Left kidney (tissue), 8 donors: ENCODE measurements around the gene RTP5. TPM values are rescaled to one million over a fixed set of nuclear protein-coding genes. Genes with fewer than 3 reads are reported as not detected.
"Not testable (repeated sequence)": the region's sequence is repeated elsewhere in the genome, so short reads cannot be mapped to it uniquely, and the experiment has no call there.

ENCODE experiments used
- DNase-seq: peaks from one replicate; pipeline ENCODE4 v3.0.0-alpha.2; 2013
- long read RNA-seq, 8 donors: transcript quantifications; one replicate each; lab custom pipeline, GENCODE V29; 2026
- polyA plus RNA-seq: library from polyadenylated mRNA; unstranded; fragments of 120-200 nt; gene quantifications from one replicate; pipeline ENCODE4 v1.2.1, GENCODE V29; 2013; ENCODE audit not compliant: insufficient read length

The RTP5 gene
- polyA plus RNA-seq, result not detected
- long read RNA-seq, donor 1, result 0 reads
- long read RNA-seq, donor 2, result 0 reads
- long read RNA-seq, donor 3, result 0 reads
- long read RNA-seq, donor 4, result 0 reads
- long read RNA-seq, donor 5, result 0 reads
- long read RNA-seq, donor 6, result 0 reads
- long read RNA-seq, donor 7, result 0 reads
- long read RNA-seq, donor 8, result 0 reads

DNA sequence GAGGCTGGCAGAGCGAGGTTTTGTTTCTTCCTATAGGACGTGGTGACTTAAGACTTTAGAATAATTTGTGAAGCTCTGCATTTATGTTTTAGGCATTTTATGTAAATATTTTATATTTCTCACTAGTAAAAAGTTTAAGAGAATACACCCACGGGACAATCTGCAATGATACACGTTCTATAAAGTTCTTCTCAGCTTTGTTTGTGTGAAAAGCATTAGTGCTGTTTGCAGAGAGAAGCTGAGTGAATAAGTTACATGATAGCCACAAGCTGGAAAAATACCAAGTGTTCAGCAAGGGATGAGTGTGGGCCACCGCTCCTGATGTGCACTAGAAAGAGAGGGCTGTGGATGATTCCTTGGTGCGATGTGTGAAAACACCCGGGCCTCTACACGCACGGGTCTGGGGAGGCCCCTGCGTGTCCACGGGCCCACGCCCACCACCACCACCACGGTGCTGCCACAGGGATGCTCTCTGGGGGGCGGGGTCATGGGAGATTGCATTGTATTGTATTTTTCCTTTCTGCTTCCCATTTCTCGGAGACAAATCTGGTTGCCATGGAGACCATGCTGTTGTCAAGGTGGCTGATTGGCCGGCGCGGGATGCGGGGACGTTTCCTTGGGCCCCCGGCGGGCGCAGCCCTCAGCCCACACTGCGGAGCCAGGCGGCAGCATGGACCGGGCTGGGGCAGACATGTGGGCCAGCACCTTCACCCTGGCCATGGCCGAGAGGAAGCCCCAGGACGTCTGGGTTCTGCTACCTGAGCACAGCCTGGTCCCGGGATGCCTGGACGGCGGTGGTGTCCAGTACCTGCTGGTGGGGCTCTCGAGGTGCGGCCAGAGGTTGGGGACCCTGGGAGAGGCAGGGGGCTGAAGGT lies at the start of gene RTP5:
TSS of gene RTP5 (plus strand) at position 643 of the 875 bp plus-strand sequence. CDS start at position 671, 28 bp downstream.
- DNase-seq, result no peak

DNA sequence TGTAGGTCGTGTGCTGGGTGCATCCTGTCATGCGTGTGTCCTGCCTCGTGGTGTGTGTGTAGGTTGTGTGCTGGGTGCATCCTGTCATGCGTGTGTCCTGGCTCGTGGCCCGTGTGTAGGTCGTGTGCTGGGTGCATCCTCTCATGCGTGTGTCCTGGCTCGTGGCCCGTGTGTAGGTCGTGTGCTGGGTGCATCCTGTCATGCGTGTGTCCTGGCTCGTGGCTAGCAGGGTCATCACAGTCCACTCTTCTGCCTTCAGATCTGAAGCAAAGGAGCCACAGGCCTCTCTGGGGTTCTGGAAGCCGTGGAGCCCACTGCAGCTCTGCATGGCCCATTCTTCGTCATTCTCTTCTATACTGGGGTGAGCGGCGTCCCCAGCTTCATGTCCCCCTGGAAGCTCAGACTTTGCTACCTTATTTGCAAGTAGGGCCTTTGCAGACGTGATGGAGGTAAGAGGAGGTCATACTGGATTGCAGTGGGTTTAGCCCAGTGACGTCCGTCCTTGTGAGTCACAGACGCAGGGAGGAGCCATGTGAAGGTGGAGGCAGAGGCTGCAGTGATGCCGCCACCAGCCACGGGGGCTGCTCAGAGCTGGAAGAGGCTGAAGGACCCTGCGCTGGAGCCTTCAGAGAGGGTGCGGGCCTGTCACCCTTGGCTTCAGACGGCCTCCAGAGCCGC lies 49.4 kb upstream of the RTP5 start:
- DNase-seq, result not testable (repeated sequence)

DNA sequence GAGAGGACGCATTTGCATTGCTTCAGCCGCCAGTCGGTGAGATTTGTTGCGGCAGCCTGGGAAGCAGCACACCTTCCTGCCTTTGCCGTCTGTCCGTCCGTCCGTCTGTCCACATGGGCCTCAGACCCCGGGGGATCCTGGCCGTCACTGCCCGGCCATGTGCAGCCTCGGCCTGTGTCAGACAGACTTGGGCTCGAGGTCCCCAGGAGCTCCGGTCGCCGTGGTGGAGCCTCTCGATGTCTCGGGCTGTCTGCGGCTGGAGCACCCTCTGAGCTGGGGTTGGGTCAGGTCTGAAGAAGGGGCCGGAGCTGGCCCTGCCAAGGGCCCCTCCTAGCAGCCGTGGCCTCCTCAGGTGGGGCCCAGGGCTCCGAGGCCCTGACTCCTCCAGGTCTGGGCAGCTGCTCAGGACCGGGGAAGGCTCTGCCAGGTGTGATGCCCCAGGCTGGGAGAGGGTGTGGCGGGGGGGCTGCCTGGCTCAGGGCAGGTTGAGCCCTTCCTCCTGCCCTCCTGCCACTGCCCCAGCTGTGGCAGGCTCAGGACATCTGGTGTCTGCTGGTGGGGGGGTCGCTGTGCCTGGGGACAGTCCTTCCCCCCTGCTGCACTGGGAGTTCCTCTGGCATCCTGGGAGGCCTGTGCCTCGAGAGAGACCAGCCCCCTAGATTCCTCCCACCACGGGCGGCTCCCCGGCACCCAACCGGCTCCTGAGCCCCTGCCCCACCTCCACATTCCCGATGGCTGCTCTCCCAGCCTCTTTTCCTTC lies 48.7 kb upstream of the RTP5 start:
- no peak for DNase-seq

DNA sequence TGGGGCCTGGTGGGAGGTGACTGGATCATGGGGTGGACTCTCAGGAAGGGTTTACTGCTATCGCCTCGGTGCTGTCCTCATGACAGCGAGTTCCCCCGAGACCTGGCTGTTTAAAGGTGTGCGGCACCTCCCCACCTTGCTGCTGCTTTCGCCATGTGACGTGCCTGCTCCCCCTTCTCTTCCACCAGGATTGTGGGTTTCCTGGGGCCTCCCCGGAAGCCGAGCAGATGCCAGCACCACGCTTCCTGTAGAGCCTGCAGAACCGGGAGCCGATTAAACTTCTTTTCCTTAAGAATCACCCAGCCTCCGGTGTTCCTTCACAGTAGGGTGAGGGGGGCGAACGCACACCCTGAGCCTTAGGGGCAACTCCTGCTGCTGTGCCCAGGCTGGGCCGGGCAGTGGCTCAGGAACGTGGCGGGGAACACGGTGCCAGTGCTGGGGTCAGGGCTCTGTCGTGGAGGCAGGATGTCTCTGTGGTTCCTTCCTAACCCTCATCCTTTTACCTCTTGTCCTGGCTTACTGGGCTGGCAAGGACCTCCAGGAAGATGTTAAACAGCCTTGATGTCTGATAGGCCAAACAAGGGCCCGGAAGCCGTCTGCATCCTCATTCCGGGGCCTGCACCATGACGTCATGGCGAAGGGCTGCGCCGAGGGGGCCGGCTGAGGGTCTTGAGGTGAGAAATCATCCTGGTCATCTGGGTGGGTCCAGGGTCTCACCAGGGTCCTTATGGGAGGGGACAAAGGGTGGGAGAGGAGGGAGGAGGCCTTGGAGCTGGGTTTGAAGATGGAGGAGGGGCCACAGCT lies 47.9 kb upstream of the RTP5 start:
- DNase-seq, result no peak

DNA sequence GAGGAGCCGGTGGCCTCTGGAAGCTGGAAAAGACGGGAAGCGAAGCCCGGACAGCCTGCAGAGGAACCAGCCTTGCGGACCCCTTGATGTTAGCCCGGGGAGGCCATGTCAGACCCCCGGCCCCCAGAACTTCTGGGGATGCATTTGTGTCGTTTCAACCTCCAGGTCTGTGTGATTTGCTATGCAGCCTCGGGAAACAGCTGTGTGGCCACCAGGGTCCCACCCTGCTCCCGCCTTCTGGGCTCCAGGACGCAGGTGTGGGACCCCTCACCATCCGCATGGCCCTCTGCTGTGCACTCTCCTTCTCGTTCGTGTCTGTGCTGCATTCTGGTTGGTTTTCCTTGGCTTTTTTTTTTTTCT lies 47.3 kb upstream of the RTP5 start:
- no peak for DNase-seq

DNA sequence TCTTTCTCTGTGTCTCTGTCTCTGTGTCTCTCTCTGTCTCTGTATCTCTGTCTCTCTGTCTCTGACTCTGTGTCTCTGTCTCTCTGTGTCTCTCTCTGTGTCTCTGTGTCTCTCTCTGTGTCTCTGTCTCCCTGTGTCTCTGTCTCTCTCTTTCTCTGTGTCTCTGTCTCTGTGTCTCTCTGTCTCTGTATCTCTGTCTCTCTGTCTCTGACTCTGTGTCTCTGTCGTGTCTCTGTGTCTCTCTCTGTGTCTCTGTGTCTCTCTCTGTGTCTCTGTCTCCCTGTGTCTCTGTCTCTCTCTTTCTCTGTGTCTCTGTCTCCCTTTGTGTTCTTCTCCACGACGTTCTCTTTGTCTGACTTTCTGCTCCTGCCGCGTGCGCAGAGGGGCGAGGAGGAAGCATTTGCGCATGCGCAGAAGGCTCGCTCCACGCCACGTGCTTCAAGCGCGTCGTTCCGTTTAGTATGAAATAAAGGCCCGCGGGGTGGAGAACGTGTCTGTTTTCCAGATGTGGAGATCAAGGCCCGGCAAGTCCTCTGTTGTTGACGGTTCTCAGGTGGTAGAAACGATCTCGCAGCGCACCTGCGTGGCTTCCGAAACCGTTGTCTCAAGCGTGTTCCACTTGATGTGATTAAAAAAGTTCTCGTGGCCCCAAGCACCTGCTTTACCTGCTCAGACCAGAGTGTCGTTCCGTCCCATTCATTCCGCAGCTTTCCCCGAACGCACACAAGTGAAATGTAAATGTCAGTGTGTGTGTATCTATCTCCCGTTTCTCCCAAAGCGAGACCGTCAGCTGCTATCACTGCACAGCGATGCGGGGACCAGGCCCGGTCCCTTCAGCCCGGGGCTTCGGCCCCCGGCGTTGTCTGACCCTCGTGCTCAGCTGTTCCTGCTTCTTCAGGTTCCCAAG lies 45.7 kb upstream of the RTP5 start:
- DNase-seq, result not testable (repeated sequence)

DNA sequence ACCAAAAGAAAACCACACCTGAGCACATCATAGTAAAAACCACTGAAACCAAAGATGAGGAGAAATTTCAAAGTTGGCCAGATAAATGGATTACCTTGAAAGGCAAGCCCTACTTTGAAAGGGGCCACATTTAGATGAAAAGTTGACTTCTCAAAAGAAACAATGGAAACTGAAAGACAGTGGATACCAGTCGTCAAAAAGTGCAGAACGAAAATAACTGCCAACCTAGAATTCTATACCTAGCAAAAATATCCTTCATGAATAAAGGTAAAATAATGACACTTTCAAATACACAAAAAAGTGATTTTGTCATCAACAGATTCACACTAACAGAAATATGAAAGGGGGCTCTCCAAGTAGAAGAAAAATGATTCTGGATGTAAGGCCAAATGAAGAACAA lies 42.1 kb upstream of the RTP5 start:
- no peak for DNase-seq

DNA sequence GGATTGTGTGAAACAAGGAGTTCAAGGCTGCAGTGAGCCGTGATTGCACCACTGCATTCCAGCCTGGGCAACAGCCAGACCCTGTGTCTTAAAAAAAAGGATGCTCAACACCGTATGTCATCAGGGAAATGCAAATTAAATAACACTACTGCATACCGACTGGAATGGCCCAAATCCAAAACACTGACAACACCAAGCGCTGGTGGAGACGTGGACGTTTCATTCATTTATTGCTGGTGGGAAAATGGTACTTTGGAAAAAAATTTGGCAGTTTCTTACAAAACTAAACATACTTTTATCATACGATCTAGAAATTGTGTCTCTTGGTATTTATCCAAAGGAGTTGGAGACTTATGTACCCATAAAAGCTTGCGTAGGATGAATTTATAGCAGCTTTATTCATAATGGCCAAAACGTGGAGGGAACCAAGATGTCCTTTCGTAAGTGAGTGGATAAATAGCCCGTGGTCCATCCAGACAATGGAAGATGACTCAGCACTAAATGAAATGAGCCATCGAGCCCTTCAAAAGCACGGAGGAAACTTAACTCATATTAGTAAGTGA lies 36.3 kb upstream of the RTP5 start:
- DNase-seq, result no peak

DNA sequence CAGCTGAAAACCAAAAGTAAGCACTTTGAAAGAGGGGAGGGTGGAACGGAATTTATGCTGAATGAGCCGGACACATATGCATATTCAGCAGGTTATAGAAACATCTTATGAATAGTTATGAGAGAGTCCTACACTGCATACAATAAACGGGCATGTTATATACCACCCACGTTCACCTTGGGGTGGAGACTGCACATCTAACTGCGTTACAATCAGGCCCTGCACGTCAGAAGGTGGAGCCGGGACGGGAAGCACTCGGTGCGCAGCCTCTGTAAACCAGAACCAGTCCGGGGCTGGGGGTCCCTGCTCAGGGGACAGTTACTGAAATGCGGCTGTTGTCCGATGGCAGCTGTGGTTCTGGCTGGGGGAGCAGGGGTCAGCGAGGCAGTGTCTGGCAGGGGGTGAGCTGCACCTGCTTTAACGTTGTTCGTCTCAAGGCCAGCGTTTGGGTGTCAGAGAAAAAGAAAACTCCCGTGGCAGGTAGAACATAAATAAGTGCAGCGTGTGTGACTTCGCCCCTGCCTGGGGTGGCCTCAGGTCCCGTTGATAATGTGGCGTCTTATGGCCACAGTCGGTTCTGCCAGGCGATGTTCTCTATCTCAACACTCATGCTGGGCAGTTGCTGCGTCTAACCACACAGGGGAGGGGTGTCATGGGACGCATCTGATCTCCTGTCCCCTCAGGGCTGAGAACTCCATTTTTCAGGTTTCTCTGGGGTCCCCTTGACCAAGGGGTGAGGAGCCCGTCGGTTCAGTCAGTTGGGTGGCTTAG lies 35.6 kb upstream of the RTP5 start:
- not testable (repeated sequence) for DNase-seq

DNA sequence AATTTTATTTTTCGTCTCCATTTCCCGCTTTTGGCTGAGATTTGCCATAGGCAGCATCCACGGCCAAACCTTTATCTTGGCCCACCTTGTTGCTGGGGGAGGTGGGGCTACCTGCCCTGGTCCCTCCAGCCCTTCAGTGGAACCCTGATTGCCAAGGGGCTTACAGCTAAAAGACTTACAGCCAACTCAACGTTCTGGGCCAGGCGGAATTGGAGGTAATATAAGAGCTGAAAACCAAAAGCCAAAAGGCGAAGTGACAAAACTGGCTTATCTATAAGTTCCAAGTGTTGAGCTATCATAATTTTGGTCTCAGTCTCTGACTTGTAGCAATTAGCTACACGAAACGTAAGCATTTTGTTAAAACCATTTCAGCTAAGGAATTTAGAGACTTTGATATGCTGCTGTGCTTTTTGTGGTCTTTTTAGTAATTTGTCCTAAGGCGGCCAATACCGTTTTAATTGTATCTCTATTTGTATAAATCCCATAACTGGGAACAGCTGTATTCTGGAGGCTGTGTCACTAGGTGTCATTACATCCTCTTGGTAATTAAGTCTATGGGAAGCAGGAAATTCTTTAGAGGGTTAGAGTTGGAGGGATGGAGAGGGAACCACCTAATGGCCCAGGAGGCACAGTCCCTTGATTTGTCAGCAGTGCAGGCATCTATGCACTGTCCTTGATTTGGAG lies 34.9 kb upstream of the RTP5 start:
- DNase-seq, result no peak

DNA sequence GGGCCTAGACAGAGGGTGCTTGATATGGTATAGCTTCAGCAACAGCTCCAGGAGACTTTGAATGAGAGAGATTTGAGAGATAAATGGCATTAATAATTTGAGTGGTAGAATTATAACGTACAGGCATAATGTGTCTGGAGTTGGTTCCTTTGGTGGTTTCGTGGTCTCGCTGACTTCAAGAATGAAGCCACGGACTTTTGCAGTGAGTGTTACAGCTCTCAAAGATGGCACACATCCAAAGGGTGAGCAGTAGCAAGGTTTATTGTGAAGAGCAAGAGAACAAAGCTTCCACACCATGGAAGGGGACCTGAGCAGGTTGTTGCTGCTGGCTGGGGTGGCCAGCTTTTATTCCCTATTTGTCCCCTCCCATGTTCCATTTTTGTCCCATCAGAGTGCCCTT lies 33.9 kb upstream of the RTP5 start:
- no peak for DNase-seq

DNA sequence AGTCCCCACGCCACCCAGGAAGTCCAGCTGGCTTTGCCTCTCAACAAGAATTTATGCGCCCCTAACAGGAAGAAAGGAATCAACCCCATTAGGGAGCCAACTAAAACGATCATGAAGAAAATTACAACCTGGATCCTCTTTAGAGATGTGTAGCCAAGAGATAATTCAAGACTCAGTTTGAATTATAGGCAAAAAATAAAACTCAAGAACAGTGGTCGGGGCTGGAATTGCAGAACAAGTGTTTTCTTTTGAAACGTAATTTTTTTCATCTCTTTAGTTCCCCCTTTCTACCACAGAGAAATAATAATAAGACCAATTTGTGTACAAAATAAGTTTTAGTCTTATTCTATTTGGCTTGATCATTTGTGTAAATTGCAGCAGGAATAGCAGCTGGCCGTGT lies 33.2 kb upstream of the RTP5 start:
- no peak for DNase-seq

DNA sequence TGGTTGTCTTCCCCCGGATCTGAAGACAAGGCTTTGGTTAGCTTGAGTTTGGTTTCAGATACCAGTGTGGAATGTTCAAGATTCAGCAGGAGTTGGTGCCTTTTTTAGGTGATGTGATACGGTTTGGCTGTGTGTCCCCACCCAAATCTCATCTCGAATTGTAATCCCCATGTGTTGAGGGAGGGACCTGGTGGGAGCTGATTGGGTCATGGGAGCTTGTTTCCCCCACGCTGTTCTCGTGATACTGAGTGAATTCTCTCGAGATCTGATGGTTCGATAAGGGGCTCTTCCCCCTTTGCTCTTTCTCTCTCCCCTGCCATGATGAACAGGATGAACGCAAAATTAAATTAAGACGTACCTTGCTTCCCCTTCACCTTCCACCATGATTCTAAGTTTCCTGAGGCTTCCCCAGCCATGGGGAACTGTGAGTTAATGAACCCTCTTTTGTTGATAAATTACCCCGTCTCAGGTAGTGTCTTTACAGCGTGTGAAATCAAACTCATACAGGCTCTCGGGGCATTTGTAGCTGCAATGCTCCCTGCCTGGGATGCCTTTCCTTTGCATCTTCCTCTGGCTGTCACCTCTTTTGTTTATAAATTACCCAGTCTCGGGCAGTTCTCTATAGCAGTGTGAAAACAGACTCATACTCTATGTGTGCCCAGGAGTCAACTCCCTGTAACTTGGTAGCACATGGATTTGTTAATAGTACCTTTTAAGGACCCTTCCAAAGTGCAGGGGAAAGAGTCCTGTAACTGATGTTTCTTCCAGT lies 32.1 kb upstream of the RTP5 start:
- DNase-seq, result no peak

DNA sequence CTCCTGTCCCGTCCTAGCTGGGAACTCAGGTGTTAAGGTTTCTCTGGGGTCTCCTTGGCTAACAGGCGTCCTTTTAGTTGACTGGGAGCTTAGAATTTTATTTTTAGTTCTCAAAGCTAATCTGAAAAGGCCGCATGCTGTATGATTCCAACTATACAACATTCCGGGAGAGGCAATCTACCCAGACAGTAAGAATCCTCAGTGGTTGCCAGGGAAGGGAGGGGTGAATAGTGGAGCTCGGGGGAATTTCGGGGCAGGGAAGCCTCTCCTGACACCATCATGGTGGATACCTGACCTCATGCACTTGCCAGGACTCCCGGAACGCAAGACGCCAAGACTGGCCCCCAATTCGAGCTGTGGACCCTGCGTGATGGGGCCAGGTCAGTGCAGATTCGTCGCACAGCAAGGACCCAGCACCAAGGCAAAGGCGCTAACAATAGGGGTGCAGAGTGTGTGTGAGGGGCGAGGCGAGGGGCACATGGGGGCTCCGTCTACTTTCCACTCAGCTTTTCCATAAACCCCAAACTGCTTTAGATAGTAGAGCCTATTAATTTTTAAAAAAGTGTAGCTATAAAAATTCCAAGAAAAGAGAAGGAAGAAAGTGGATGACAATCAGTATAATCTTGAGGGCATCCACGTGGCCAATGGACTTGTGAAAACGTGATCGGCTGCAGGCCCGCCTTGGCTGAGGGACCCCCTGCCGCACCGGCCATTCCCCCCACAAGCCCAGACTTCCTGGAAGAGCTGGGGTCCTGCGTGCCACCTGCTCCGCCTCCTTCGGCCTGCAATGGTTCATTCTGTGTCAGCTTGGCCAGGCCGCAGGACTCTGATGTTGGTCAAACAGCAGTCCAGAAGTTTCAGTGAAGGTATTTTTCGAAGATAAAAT lies 28.1 kb upstream of the RTP5 start:
- DNase-seq, result no peak

DNA sequence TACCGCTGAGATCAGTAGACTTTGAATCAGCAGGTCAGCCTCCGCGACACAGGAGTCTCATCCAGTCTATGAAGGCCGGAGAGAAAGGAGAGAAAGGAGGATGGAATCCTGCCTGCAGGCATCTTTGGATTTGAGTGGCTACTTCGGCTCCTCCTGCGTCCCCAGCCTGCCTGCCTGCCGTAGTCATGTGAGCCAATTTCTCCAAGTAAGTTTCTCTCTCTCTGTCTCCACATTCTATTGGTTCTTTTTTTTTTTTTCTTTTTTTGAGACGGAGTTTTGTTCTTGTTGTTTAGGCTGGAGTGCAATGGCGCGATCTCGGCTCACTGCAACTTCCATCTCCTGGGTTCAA lies 27.5 kb upstream of the RTP5 start:
- DNase-seq, result no peak

DNA sequence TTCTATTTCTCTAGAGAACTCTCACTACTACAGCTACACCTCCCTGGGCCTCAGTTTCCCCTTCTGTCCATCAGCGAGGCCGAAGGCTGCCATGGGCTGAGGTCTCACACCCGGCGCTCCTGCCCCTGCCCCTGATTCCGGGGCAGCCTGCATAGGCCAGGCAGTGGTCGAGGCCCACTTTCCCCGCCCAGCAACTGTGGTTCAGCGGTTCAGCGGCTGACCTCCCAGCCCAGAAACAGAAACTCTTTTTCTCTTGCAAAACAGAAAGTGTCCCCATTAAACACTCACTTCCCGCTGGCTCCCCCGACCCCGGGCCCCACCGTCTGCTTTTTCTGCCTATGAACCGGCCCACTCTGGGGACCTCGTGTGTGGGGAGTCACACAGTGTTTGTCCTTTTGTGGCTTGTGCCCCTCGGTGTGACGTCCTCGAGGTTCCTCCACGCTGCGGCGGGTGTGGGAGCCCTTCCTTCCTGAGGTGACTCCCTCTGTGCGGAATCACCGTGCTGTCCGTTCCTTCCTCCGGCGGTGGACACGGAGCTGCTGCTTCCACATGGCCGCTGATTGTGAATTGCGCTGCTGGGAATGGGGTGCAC lies 26.8 kb upstream of the RTP5 start:
- no peak for DNase-seq
